HCT116 (cell line): Measurements from ENCODE around the gene ZNF532. TPM values are rescaled to one million over a fixed set of nuclear protein-coding genes. Genes with fewer than 3 reads are reported as not detected.

Source experiments
- ATAC-seq: fragments of 200-7000 bp; cut with Tn5 transposase; 2 replicates; pipeline ENCODE4 v1.9.1; 2020; ENCODE audit warnings: mild to moderate bottlenecking, moderate library complexity
- BruUV-seq: library from RNA; stranded (reverse); fragments of 400-500 nt; replicated peaks from 2 replicates; lab custom pipeline; 2021; lab: Mats Ljungman, UMichigan
- CTCF ChIA-PET: fragments of 300-600 bp; sonication (Branson Sonifier 250); formaldehyde crosslinking; loops from one replicate; lab custom pipeline; 2021; ENCODE audit warnings: antibody characterized with exemption; lab: Charles Lee
- POLR2A ChIA-PET: fragments of 300-600, 350-600 bp; sonication (Branson Sonifier 250); formaldehyde crosslinking; loops from one replicate; lab custom pipeline; 2021; ENCODE audit warnings: antibody characterized with exemption; lab: Charles Lee
- RAD21 ChIA-PET, 2 experiments: fragments of 300-600 bp; sonication (Branson Sonifier 250); formaldehyde crosslinking; loops; one replicate each; lab custom pipeline; 2023; ENCODE audit warnings: low total read pairs in 2 of 2; ENCODE audit not compliant: uncharacterized antibody in 2 of 2, unreplicated experiment in 2 of 2, low non-redundant PET in 1 of 2; lab: Charles Lee
- DNase-seq: peaks from one replicate; pipeline ENCODE4 v3.0.0-alpha.2; 2010; ENCODE audit warnings: low read depth, low spot score
- H2AFZ ChIP-seq: fragments of 200-600 bp; shearing (Covaris generic), sonication (generic); 2 replicates; pipeline ENCODE4 v1.6.1; 2017; ENCODE audit warnings: low read depth, mixed run types, mixed read lengths, antibody characterized with exemption, low read length; ENCODE audit not compliant: poor library complexity, severe bottlenecking
- H3K27ac ChIP-seq: 2 replicates; pipeline ENCODE4 v1.5.1; 2012; ENCODE audit warnings: low read depth, low read length
- H3K27me3 ChIP-seq: fragments of 200-600 bp; sonication (generic); 2 replicates; pipeline ENCODE4 v1.6.1; 2016; ENCODE audit warnings: mixed run types, low read length, mixed read lengths; ENCODE audit not compliant: insufficient read depth
- H3K36me3 ChIP-seq, 2 experiments: fragments of 200-500 bp in 1 of 2; fragments of 200-600 bp in 1 of 2; sonication (Bioruptor generic) in 1 of 2; sonication (generic) in 1 of 2; 2 replicates each; pipeline versions ENCODE4 v1.5.1 to v1.6.1; 2014 to 2016; ENCODE audit warnings: low read length in 2 of 2, inconsistent platforms in 1 of 2, mixed read lengths in 1 of 2, mixed run types in 1 of 2; ENCODE audit not compliant: insufficient read depth in 2 of 2, control insufficient read depth in 1 of 2
- H3K4me1 ChIP-seq, 2 experiments: fragments of 200-600 bp in 1 of 2; sonication (generic) in 1 of 2; 2 replicates each; pipeline versions ENCODE4 v1.5.1 to v1.6.1; 2012 to 2017; ENCODE audit warnings: low read length in 2 of 2, inconsistent platforms in 1 of 2, mild to moderate bottlenecking in 1 of 2, mixed read lengths in 1 of 2, mixed run types in 1 of 2, moderate library complexity in 1 of 2; ENCODE audit not compliant: insufficient read depth in 2 of 2, control insufficient read depth in 1 of 2
- H3K4me2 ChIP-seq: fragments of 200-600 bp; sonication (generic); 2 replicates; pipeline ENCODE4 v1.6.1; 2017; ENCODE audit warnings: mixed run types, low read length, mixed read lengths
- H3K4me3 ChIP-seq, 2 experiments: fragments of 200-600 bp in 1 of 2; sonication (generic) in 1 of 2; replicated peaks in 1 of 2; 2 replicates each; pipeline ENCODE4 v1.5.1; 2011 to 2016; ENCODE audit warnings: low read length in 2 of 2, control low read depth in 1 of 2, low read depth in 1 of 2, mild to moderate bottlenecking in 1 of 2, mixed read lengths in 1 of 2, mixed run types in 1 of 2
- H3K79me2 ChIP-seq: fragments of 200-600 bp; sonication (generic); 2 replicates; pipeline ENCODE4 v1.6.1; 2017; ENCODE audit warnings: mild to moderate bottlenecking, mixed run types, low read length, moderate library complexity, mixed read lengths; ENCODE audit not compliant: insufficient read depth
- H3K9ac ChIP-seq: fragments of 200-600 bp; sonication (generic); 2 replicates; pipeline ENCODE4 v1.6.1; 2016; ENCODE audit warnings: low read length, mixed read lengths
- H3K9me2 ChIP-seq: fragments of 200-600 bp; sonication (generic), shearing (Covaris generic); 2 replicates; pipeline ENCODE4 v1.6.1; 2017; ENCODE audit warnings: mixed run types, mild to moderate bottlenecking, moderate library complexity; ENCODE audit not compliant: insufficient read depth
- H3K9me3 ChIP-seq, 2 experiments: fragments of 200-500 bp in 1 of 2; fragments of 200-600 bp in 1 of 2; sonication (Bioruptor generic) in 1 of 2; sonication (generic) in 1 of 2; 2 replicates each; pipeline ENCODE4 v1.6.1; 2014 to 2017; ENCODE audit warnings: low read length in 2 of 2, mixed read lengths in 2 of 2, inconsistent platforms in 1 of 2, low read depth in 1 of 2, mild to moderate bottlenecking in 1 of 2, mixed run types in 1 of 2, moderate library complexity in 1 of 2; ENCODE audit not compliant: control insufficient read depth in 1 of 2, insufficient read depth in 1 of 2
- H4K20me1 ChIP-seq: fragments of 200-600 bp; sonication (generic), shearing (Covaris generic); 2 replicates; pipeline ENCODE4 v1.6.1; 2017; ENCODE audit warnings: mixed run types, mild to moderate bottlenecking, moderate library complexity; ENCODE audit not compliant: insufficient read depth
- ELF1 ChIP-seq: IDR thresholded peaks from 2 replicates; pipeline ENCODE4 v1.6.1; 2012; ENCODE audit warnings: low read depth, borderline replicate concordance
- EZH2 ChIP-seq: fragments of 200-600 bp; sonication (generic); IDR thresholded peaks from 2 replicates; pipeline ENCODE4 v1.6.1; 2017; ENCODE audit warnings: antibody characterized with exemption, mixed run types
- EZH2phosphoT487 ChIP-seq: fragments of 200-600 bp; IDR thresholded peaks from 2 replicates; pipeline ENCODE4 v1.6.1; 2018; ENCODE audit warnings: antibody characterized with exemption, borderline replicate concordance
- JUND ChIP-seq: IDR thresholded peaks from 2 replicates; pipeline ENCODE4 v1.6.1; 2012
- POLR2AphosphoS5 ChIP-seq: IDR thresholded peaks from 2 replicates; pipeline ENCODE4 v1.6.1; 2011; ENCODE audit warnings: mild to moderate bottlenecking, low read depth, low read length, moderate library complexity
- SRF ChIP-seq: IDR thresholded peaks from 2 replicates; pipeline ENCODE4 v1.6.1; 2012; ENCODE audit warnings: low read depth
- intact Hi-C: fragments of 100-400 bp; cut with micrococcal nuclease; formaldehyde crosslinking; loops from 2 replicates; pipeline ENCODE4 v1.10.0; 2022
- total RNA-seq: library from RNA; stranded (reverse); gene quantifications from one replicate; pipeline ENCODE4 v1.2.1, GENCODE V29; 2021; ENCODE audit not compliant: unreplicated experiment
- TF ChIP-seq, protein P1 (sequence below): IDR thresholded peaks from 2 replicates; pipeline ENCODE4 v1.6.1; 2012; ENCODE audit warnings: low read depth
- TF ChIP-seq, protein P2 (sequence below): IDR thresholded peaks from 2 replicates; pipeline ENCODE4 v1.6.1; 2012
- TF ChIP-seq, protein P3 (sequence below): IDR thresholded peaks from 2 replicates; pipeline ENCODE4 v1.6.1; 2011; ENCODE audit warnings: mild to moderate bottlenecking, low read length, moderate library complexity; ENCODE audit not compliant: insufficient replicate concordance; ENCODE audit errors: extremely low read depth
- TF ChIP-seq, protein P4 (sequence below): IDR thresholded peaks from 2 replicates; pipeline ENCODE4 v1.6.1; 2012

Gene ZNF532
- total RNA-seq, 1 experiment from 2014 or later: 11.6 TPM

DNA sequence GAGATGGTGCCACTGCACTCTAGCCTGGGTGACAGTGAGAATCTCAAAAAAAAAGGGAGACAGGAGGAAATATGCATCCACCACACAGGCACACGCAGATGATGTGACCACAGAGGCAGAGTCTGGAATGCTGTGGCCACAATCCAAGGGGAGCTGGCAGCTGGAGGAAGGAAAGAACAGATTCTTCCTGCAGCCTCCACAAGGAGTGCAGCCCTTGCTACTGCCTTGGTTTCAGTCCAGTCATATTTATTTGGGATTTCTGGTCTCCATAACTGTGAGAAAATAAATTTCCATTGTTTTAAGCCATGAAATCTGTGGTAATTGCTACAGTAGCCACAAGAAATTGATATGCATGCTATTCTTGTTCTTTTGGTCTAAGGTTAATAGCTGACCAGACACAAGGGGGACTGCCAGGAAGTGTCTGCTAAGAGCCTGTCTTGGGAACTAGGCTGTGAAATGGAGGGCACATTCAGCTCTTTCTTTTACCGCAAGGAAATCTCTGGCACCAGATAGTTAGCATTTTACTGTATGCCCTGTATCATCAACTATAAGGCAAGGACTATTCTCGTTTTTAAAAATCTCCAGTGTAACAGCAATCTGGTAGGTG is 141.9 kb downstream of the ZNF532 start:
- Histone ChIP-seq H3K79me2 (no peaks in the 10 kb centered on the region), H3K27me3 (no peaks in the 10 kb centered on the region), H3K9ac (no peak overlapping the region), H3K36me3 (no peaks in the 10 kb centered on the region), H2AFZ (no peak overlapping the region), H3K4me2 (no peak overlapping the region), H3K4me1 (peaks cover 3 to 16% of the 10 kb centered on the region in 2 experiments; a peak in 2 of 4 replicates), H3K4me3 (no peak overlapping the region), H3K9me2 (no peaks in the 10 kb centered on the region), H3K27ac (no peak overlapping the region), H3K9me3 (no peaks in the 10 kb centered on the region), H4K20me1 (no peaks in the 10 kb centered on the region)
- no peak for ATAC-seq
- no TSS peak for BruUV-seq
- RAD21 ChIA-PET: no interaction called here
- TF ChIP-seq JUND: no peak
- no peak for TF ChIP-seq EZH2
- TF ChIP-seq, protein P1, sequence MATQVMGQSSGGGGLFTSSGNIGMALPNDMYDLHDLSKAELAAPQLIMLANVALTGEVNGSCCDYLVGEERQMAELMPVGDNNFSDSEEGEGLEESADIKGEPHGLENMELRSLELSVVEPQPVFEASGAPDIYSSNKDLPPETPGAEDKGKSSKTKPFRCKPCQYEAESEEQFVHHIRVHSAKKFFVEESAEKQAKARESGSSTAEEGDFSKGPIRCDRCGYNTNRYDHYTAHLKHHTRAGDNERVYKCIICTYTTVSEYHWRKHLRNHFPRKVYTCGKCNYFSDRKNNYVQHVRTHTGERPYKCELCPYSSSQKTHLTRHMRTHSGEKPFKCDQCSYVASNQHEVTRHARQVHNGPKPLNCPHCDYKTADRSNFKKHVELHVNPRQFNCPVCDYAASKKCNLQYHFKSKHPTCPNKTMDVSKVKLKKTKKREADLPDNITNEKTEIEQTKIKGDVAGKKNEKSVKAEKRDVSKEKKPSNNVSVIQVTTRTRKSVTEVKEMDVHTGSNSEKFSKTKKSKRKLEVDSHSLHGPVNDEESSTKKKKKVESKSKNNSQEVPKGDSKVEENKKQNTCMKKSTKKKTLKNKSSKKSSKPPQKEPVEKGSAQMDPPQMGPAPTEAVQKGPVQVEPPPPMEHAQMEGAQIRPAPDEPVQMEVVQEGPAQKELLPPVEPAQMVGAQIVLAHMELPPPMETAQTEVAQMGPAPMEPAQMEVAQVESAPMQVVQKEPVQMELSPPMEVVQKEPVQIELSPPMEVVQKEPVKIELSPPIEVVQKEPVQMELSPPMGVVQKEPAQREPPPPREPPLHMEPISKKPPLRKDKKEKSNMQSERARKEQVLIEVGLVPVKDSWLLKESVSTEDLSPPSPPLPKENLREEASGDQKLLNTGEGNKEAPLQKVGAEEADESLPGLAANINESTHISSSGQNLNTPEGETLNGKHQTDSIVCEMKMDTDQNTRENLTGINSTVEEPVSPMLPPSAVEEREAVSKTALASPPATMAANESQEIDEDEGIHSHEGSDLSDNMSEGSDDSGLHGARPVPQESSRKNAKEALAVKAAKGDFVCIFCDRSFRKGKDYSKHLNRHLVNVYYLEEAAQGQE: no peak
- TF ChIP-seq, protein P2, sequence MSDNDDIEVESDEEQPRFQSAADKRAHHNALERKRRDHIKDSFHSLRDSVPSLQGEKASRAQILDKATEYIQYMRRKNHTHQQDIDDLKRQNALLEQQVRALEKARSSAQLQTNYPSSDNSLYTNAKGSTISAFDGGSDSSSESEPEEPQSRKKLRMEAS: no peak
- no peak for TF ChIP-seq EZH2phosphoT487
- TF ChIP-seq, protein P3, sequence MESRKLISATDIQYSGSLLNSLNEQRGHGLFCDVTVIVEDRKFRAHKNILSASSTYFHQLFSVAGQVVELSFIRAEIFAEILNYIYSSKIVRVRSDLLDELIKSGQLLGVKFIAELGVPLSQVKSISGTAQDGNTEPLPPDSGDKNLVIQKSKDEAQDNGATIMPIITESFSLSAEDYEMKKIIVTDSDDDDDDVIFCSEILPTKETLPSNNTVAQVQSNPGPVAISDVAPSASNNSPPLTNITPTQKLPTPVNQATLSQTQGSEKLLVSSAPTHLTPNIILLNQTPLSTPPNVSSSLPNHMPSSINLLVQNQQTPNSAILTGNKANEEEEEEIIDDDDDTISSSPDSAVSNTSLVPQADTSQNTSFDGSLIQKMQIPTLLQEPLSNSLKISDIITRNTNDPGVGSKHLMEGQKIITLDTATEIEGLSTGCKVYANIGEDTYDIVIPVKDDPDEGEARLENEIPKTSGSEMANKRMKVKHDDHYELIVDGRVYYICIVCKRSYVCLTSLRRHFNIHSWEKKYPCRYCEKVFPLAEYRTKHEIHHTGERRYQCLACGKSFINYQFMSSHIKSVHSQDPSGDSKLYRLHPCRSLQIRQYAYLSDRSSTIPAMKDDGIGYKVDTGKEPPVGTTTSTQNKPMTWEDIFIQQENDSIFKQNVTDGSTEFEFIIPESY: no peak
- no peak for TF ChIP-seq POLR2AphosphoS5
- TF ChIP-seq, protein P4, sequence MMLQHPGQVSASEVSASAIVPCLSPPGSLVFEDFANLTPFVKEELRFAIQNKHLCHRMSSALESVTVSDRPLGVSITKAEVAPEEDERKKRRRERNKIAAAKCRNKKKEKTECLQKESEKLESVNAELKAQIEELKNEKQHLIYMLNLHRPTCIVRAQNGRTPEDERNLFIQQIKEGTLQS: no peak
- no peak for TF ChIP-seq ELF1
- no peak for TF ChIP-seq SRF
- POLR2A ChIA-PET: no interaction called here
- CTCF ChIA-PET: no interaction called here
- DNase-seq: no peak
- intact Hi-C loops: no loop called here
